LHCN-M2 (cell line): ENCODE data around the gene ASCC1. TPM values are rescaled to one million over a fixed set of nuclear protein-coding genes. Genes with fewer than 3 reads are reported as not detected.
A peak's percentile ranks its signal among the peaks of the same experiment; 100 is the strongest.
"Not testable (repeated sequence)": the region's sequence is repeated elsewhere in the genome, so short reads cannot be mapped to it uniquely, and the experiment has no call there.

Experiments
- DNase-seq: peaks from one replicate; pipeline ENCODE4 v3.0.0-alpha.2; 2012; ENCODE audit warnings: low read depth
- total RNA-seq: library from RNA; depleted of rRNA; stranded (reverse); fragments of >200 nt; gene quantifications from 2 replicates; pipeline ENCODE4 v1.2.3, GENCODE V29; 2014

ASCC1 gene
- total RNA-seq, 1 experiment from 2014 or later, result 37.3 TPM

GRCh38 chr10:72220637-72221036 is 4.6 kb upstream of the ASCC1 start:
- no peak for DNase-seq

GRCh38 chr10:72219235-72219814 is 3.2 kb upstream of the ASCC1 start:
- DNase-seq, result no peak

GRCh38 chr10:72218726-72219125 is 2.6 kb upstream of the ASCC1 start:
- no peak for DNase-seq

GRCh38 chr10:72218325-72218724 is 2.2 kb upstream of the ASCC1 start:
- no peak for DNase-seq

- not testable (repeated sequence) for DNase-seq
These were observed 4.2 kb downstream of the ASCC1 start for GRCh38 chr10:72211832-72212231.

GRCh38 chr10:72211381-72211780 is 4.7 kb downstream of the ASCC1 start:
- peak; percentile 37 for DNase-seq

GRCh38 chr10:72208526-72208925 is 7.5 kb downstream of the ASCC1 start:
- not testable (repeated sequence) for DNase-seq

GRCh38 chr10:72206511-72207229 is 9.4 kb downstream of the ASCC1 start:
- no peak for DNase-seq

GRCh38 chr10:72204724-72205123 is 11.4 kb downstream of the ASCC1 start:
- DNase-seq, result no peak

GRCh38 chr10:72204296-72204695 is 11.8 kb downstream of the ASCC1 start:
- DNase-seq, result no peak

- DNase-seq, result no peak
These were observed 14.8 kb downstream of the ASCC1 start for GRCh38 chr10:72201293-72201692.

GRCh38 chr10:72200883-72201282 is 15.2 kb downstream of the ASCC1 start:
- DNase-seq, result no peak

- DNase-seq, result no peak
These were observed 21.1 kb downstream of the ASCC1 start for GRCh38 chr10:72194949-72195348.

- no peak for DNase-seq
These were observed 29.1 kb downstream of the ASCC1 start for GRCh38 chr10:72186982-72187330.

GRCh38 chr10:72186258-72186981 is 29.7 kb downstream of the ASCC1 start:
- no peak for DNase-seq

GRCh38 chr10:72184156-72184555 is 31.9 kb downstream of the ASCC1 start:
- DNase-seq, result no peak

- no peak for DNase-seq
These were observed 38.6 kb downstream of the ASCC1 start for GRCh38 chr10:72177454-72177853.

GRCh38 chr10:72176701-72177100 is 39.4 kb downstream of the ASCC1 start:
- no peak for DNase-seq

- peak; percentile 40 for DNase-seq
These were observed 40.9 kb downstream of the ASCC1 start for GRCh38 chr10:72175149-72175548.

GRCh38 chr10:72174297-72174662 is 41.8 kb downstream of the ASCC1 start:
- no peak for DNase-seq

- peak; percentile 25 for DNase-seq
These were observed 42.3 kb downstream of the ASCC1 start for GRCh38 chr10:72173619-72174296.

GRCh38 chr10:72173262-72173618 is 42.8 kb downstream of the ASCC1 start:
- no peak for DNase-seq
